Kidney (tissue), 14 donors: Measurements from ENCODE around the gene ACP7. TPM values are rescaled to one million over a fixed set of nuclear protein-coding genes. Genes with fewer than 3 reads are reported as not detected.

Source experiments
- DNase-seq, 5 donors: peaks; one replicate each; pipeline ENCODE4 v3.0.0-alpha.2; 2013 to 2020
- FAIRE-seq: peaks from 2 replicates; lab custom pipeline; 2012; peaks lifted over from hg19 to GRCh38; lab: Jason Lieb, UNC
- H3K27ac ChIP-seq, 2 donors: one replicate each; pipeline ENCODE4 v1.7.0; 2013; ENCODE audit warnings: low read depth in 2 of 2, low read length in 2 of 2, inconsistent platforms in 1 of 2
- H3K27me3 ChIP-seq: one replicate; pipeline ENCODE4 v1.7.1; 2013; ENCODE audit warnings: low read length, inconsistent platforms; ENCODE audit not compliant: control insufficient read depth, insufficient read depth
- H3K36me3 ChIP-seq, 3 donors: one replicate each; pipeline versions ENCODE4 v1.7.0 to v1.7.1; 2013; ENCODE audit warnings: low read length in 3 of 3, control low read depth in 1 of 3, inconsistent platforms in 1 of 3; ENCODE audit not compliant: insufficient read depth in 3 of 3, control insufficient read depth in 2 of 3
- H3K4me1 ChIP-seq, 3 donors: one replicate each; pipeline versions ENCODE4 v1.7.0 to v1.7.1; 2013; ENCODE audit warnings: low read length in 3 of 3, inconsistent platforms in 1 of 3, low read depth in 1 of 3; ENCODE audit not compliant: control insufficient read depth in 2 of 3, insufficient read depth in 2 of 3
- H3K4me3 ChIP-seq, 3 donors: one replicate each; pipeline versions ENCODE4 v1.7.0 to v1.8.1; 2013; ENCODE audit warnings: low read length in 3 of 3, control low read depth in 1 of 3, inconsistent platforms in 1 of 3
- H3K9ac ChIP-seq, 3 donors: one replicate each; pipeline versions ENCODE4 v1.7.0 to v1.7.1; 2013; ENCODE audit warnings: low read length in 3 of 3, control low read depth in 1 of 3, inconsistent platforms in 1 of 3
- H3K9me3 ChIP-seq, 3 donors: one replicate each; pipeline versions ENCODE4 v1.7.0 to v1.7.1; 2013; ENCODE audit warnings: low read length in 3 of 3, control low read depth in 1 of 3, inconsistent platforms in 1 of 3; ENCODE audit not compliant: control insufficient read depth in 2 of 3, insufficient read depth in 1 of 3
- intact Hi-C: fragments of 100-400 bp; cut with DNase I; formaldehyde crosslinking; loops from one replicate; pipeline ENCODE4 v1.11.1; 2022
- polyA plus RNA-seq: library from polyadenylated mRNA; stranded (reverse); fragments of 350-450 nt; fragmentation: Illumina TruSeq; extraction: RNeasy Lipid Tissue Mini Kit (QIAGEN cat#74804); gene quantifications from one replicate; pipeline ENCODE4 v1.2.3, GENCODE V29; 2014; ENCODE audit warnings: low read depth, low replicate concordance; ENCODE audit not compliant: insufficient read depth
- total RNA-seq: library from RNA; stranded (reverse); fragmentation: NEBNext Ultra II Directional; extraction: Animal tissue kit (Norgen Biotek cat#: 25700); gene quantifications from one replicate; pipeline ENCODE4 v1.2.1, GENCODE V29; 2021
- TF ChIP-seq, protein P1 (sequence below): IDR thresholded peaks from 3 replicates; pipeline ENCODE4 v1.5.1; 2012; ENCODE audit warnings: mild to moderate bottlenecking, moderate library complexity, borderline replicate concordance; ENCODE audit not compliant: insufficient read depth; ENCODE audit errors: extremely low read depth
- donor health status: control.
- donor health status: control.
- donor health status: control.
- donor health status: control.
- donor health status: control.
- donor health status: DM: yes; HTN: yes; CAD: no.
- donor health status: Normal renal cell carcinoma (clear cell type).

Gene ACP7
- total and polyA plus RNA-seq, 2 donors from 2014 or later = 0.13 TPM; not detected in 1

DNA sequence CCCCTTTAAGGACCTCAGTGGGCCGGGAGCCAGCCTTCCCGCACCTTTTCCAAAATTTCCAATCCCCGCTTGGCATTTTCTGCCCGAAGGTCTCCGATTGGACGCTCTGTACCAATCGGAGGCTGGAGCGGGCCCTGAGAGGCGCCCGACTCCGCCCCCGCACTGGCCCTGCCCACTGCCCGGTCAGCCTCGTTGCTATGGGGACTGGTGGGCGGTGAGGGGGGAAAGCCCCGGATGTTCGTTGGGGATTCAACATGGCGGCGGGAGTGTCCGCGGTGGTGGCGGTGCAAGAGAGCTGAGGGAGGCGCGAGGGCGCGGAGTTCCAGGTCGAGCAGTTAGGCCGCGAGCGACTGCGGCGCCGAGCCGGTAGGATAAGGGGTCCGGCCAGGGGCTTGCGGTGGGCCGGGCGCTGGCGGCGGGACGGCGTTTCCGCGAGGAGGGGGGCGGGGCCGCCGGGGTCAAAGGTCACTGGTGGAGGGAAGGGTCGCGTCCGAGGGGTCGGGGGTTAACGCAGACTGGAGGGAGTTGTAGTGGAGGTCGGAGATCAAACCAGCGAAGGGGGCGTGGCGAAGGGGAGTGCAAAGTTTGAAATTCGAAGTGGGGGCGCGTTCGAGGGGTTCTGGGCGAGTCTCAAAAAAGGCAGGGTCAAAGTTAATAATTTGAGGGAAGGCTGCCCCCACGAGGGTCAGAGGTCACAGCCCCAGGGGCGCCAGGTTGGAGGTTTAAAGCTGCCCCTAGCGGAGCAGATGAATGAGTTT is 41.6 kb downstream of the ACP7 start, which contains the start of gene PAK4:
TSS of gene PAK4 (plus strand) at position 233 of the 758 bp plus-strand sequence. CDS start 43,768 bp downstream, outside the sequence.
- TF ChIP-seq, protein P1, sequence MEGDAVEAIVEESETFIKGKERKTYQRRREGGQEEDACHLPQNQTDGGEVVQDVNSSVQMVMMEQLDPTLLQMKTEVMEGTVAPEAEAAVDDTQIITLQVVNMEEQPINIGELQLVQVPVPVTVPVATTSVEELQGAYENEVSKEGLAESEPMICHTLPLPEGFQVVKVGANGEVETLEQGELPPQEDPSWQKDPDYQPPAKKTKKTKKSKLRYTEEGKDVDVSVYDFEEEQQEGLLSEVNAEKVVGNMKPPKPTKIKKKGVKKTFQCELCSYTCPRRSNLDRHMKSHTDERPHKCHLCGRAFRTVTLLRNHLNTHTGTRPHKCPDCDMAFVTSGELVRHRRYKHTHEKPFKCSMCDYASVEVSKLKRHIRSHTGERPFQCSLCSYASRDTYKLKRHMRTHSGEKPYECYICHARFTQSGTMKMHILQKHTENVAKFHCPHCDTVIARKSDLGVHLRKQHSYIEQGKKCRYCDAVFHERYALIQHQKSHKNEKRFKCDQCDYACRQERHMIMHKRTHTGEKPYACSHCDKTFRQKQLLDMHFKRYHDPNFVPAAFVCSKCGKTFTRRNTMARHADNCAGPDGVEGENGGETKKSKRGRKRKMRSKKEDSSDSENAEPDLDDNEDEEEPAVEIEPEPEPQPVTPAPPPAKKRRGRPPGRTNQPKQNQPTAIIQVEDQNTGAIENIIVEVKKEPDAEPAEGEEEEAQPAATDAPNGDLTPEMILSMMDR = no peak
- Histone ChIP-seq H3K9ac (peak within 1 kb of the TSS; percentile 29 to 69 (median 66)), H3K36me3 (no peaks in the 10 kb centered on the region), H3K9me3 (no peaks in the 10 kb centered on the region), H3K4me3 (peak within 1 kb of the TSS; percentile 80 to 86 (median 84)), H3K27ac (peak within 1 kb of the TSS; percentile 93 to 98), H3K4me1 (peaks cover 0 to 33% (median 14%) of the 10 kb centered on the region in 3 donors), H3K27me3 (no peaks in the 10 kb centered on the region)
- peak; percentile 99 for DNase-seq
- peak; percentile 94 for FAIRE-seq
- intact Hi-C loops = loop anchor here (10.0 kb wide), 1 partner anchor 59 kb away; no protein-coding TSS in a partner anchor

GRCh38 chr19:39126312-39127187 is 42.4 kb downstream of the ACP7 start:
- Histone ChIP-seq H3K9me3 (no peaks in the 10 kb centered on the region), H3K27me3 (no peaks in the 10 kb centered on the region), H3K27ac (peak overlapping the region; percentile 93 to 98), H3K4me1 (peaks cover 0 to 40% (median 18%) of the 10 kb centered on the region in 3 donors), H3K4me3 (peak overlapping the region; percentile 66 to 86 (median 84)), H3K36me3 (no peaks in the 10 kb centered on the region), H3K9ac (peak overlapping the region; percentile 66 to 72 (median 69))
- peak in 4 of 5 donors; percentile 77 to 91 (median 84) for DNase-seq
- FAIRE-seq = no peak
- TF ChIP-seq, protein P1 = no peak
- intact Hi-C loops = loop anchor here (10.0 kb wide), 1 partner anchor 58 kb away; no protein-coding TSS in a partner anchor

- Histone ChIP-seq H3K36me3 (no peaks in the 10 kb centered on the region), H3K9me3 (no peaks in the 10 kb centered on the region), H3K27me3 (no peaks in the 10 kb centered on the region), H3K9ac (peak overlapping the region in 1 of 3 donors; percentile 69), H3K27ac (peak overlapping the region; percentile 7 to 93), H3K4me3 (peak overlapping the region in 2 of 3 donors; percentile 2 to 84), H3K4me1 (peaks cover 0 to 52% (median 28%) of the 10 kb centered on the region in 3 donors)
- FAIRE-seq = no peak
- TF ChIP-seq, protein P1 = no peak
- intact Hi-C loops = loop anchor here (10.0 kb wide), 1 partner anchor 57 kb away; no protein-coding TSS in a partner anchor
- no peak for DNase-seq
These were observed 43.8 kb downstream of the ACP7 start for GRCh38 chr19:39127812-39128515.
